Adipocyte (in vitro differentiated cells): ENCODE measurements around the gene SPNS3.

Source experiments
- DNase-seq: peaks from one replicate; pipeline ENCODE4 v3.0.0-alpha.2; 2015; ENCODE audit warnings: low read depth
- H3K27me3 ChIP-seq: replicated peaks from 2 replicates; pipeline ENCODE4 v1.7.0; 2013; ENCODE audit warnings: mild to moderate bottlenecking, low read length, moderate library complexity; ENCODE audit not compliant: control insufficient read depth, insufficient read depth
- H3K36me3 ChIP-seq: 2 replicates; pipeline ENCODE4 v1.7.0; 2013; ENCODE audit warnings: low read length, mild to moderate bottlenecking, moderate library complexity; ENCODE audit not compliant: control insufficient read depth, insufficient read depth, severe bottlenecking
- H3K4me1 ChIP-seq: 2 replicates; pipeline ENCODE4 v1.7.0; 2013; ENCODE audit warnings: mild to moderate bottlenecking, low read length, moderate library complexity; ENCODE audit not compliant: control insufficient read depth, insufficient read depth
- H3K4me3 ChIP-seq: 2 replicates; pipeline ENCODE4 v1.7.0; 2013; ENCODE audit warnings: mild to moderate bottlenecking, low read length, moderate library complexity
- H3K9ac ChIP-seq: 2 replicates; pipeline ENCODE4 v1.7.0; 2013; ENCODE audit warnings: mild to moderate bottlenecking, low read length, moderate library complexity
- H3K9me3 ChIP-seq: 2 replicates; pipeline ENCODE4 v1.7.0; 2013; ENCODE audit warnings: mild to moderate bottlenecking, low read length, moderate library complexity; ENCODE audit not compliant: control insufficient read depth

SPNS3 gene

DNA sequence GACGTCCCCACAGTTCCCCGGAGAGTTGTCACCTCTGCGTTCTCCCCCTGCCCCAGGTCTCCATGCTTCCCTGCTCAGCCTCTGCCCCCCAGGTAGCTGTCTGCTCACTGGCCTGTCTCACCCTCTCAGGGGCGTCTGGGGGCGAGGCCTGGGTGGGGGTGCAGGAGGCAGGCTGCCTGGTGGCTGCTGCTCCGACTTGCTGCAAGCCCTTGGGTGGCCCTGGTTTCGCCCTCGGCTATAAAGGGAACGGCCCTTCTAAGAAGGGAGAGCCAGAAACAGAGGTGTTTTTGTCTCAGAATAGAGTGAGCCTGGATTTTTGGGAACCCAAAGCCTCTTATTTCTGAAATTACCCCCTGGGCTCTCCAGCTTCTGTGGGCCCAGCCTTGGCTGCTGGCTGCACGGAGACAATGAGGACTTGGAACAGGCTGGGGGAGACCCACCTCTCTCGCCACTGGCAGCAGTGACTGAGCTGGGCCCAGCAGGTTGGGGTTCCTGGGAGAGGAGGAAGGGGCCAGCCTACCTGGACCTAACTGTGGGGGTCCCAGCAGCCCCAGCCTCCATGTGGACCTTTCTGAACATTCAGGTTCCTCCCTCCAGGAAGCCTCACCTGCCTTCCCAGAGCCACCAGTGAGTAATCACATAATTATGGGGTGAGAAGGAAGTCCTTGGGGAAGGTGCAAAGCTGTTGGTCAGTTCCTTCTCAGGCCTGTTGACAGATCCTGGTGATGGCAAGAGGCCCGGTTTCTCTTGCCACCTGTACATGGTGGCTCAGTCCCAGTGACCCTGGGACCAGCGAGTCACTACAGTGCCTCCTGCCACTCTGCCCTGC, 49.5 kb downstream of the SPNS3 start:
- H3K36me3 ChIP-seq, result no peaks in the 10 kb centered on the region
- H3K4me3 ChIP-seq, result no peak overlapping the region
- DNase-seq, result no peak

GRCh38 chr17:4485676-4486646, 52.2 kb downstream of the SPNS3 start:
- no peaks in the 10 kb centered on the region for H3K36me3 ChIP-seq
- no peak for DNase-seq
- no peak overlapping the region for H3K9ac ChIP-seq
- no peak overlapping the region for H3K4me3 ChIP-seq
- H3K4me1 ChIP-seq, result peaks cover 6% of the 10 kb centered on the region
- peaks cover 33% of the 10 kb centered on the region for H3K27me3 ChIP-seq
- no peaks in the 10 kb centered on the region for H3K9me3 ChIP-seq

More for the DNA sequence above, 49.5 kb downstream of the SPNS3 start:
- Histone ChIP-seq H3K4me1 (peaks cover 17% of the 10 kb centered on the region), H3K9me3 (no peaks in the 10 kb centered on the region), H3K9ac (no peak overlapping the region), H3K27me3 (peaks cover 36% of the 10 kb centered on the region)

DNA sequence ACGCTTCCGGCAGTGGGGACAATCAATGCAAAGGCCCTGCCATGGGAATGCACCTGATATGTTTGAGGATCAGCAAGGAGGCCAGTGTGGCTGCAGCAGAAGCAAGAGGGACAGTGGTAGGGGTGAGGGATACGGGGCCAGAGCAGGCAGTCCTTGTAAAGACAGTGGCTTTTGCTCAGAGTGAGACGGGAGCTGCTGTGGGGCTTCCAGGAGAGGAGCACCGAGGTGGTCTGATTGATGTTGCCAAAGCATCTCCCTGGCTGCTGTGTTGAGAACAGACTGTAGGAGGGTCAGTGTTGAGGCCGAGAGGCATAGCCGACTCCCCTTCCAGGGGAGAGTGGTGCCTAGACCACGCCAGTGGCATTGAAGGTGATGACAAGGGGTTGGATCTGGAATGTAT, 53.6 kb downstream of the SPNS3 start:
- Histone ChIP-seq H3K4me3 (no peak overlapping the region), H3K4me1 (no peaks in the 10 kb centered on the region), H3K9me3 (no peaks in the 10 kb centered on the region), H3K9ac (no peak overlapping the region), H3K36me3 (no peaks in the 10 kb centered on the region), H3K27me3 (peaks cover 25% of the 10 kb centered on the region)
- no peak for DNase-seq

DNA sequence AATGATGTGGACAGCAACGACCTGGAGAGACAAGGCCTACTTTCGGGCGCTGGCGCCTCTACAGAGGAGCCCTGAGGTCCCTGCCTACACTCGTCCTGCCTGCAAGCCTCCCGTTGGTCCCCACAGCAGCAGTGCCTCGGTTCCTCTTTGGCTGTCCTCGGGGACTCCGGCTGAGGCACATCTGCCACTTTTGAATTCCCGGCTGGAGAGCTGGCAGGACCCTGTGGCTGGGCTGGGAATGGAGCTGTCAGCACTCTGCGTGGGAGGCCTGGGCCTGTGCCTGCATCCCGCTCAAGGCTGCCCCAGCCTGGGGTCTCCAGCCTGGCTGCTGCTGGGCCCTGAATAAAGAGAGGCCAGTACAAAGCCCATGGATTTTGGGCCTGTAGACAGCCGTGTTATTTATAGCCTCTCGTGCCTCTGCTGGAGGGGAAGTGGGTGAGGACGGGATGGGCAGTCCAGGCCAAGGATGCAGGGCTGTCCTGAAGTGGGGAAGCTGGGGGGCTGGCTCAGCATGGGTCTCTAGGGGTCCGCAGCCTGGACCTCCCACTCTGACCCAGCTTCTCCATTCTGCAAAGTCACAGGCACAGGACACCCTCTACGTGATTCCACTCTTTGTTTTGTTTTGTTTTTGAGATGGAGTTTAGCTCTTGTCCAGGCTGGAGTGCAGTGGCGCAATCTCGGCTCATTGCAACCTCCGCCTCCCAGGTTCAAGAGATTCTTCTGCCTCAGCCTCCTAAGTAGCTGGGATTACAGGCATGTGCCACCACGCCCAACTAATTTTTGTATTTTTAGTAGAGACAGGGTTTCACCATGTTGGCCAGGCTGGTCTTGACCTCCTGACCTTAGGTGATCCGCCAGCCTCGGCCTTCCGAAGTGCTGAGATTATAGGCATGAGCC, 54.3 kb downstream of the SPNS3 start:
- DNase-seq, result no peak
- Histone ChIP-seq H3K4me3 (no peak overlapping the region), H3K27me3 (peaks cover 26% of the 10 kb centered on the region), H3K4me1 (no peaks in the 10 kb centered on the region), H3K9me3 (no peaks in the 10 kb centered on the region), H3K36me3 (no peaks in the 10 kb centered on the region), H3K9ac (no peak overlapping the region)

- Histone ChIP-seq H3K27me3 (peaks cover 21% of the 10 kb centered on the region), H3K4me3 (no peak overlapping the region), H3K4me1 (no peaks in the 10 kb centered on the region), H3K9me3 (no peaks in the 10 kb centered on the region), H3K36me3 (no peaks in the 10 kb centered on the region), H3K9ac (no peak overlapping the region)
- no peak for DNase-seq
Observed at GRCh38 chr17:4488989-4489595, 55.4 kb downstream of the SPNS3 start.

- H3K27me3 ChIP-seq, result peaks cover 24% of the 10 kb centered on the region
- DNase-seq, result no peak
- no peak overlapping the region for H3K9ac ChIP-seq
- H3K9me3 ChIP-seq, result no peaks in the 10 kb centered on the region
- no peaks in the 10 kb centered on the region for H3K4me1 ChIP-seq
- no peak overlapping the region for H3K4me3 ChIP-seq
- no peaks in the 10 kb centered on the region for H3K36me3 ChIP-seq
Observed at GRCh38 chr17:4490109-4490591, 56.4 kb downstream of the SPNS3 start.

- no peak overlapping the region for H3K9ac ChIP-seq
- no peak for DNase-seq
- H3K9me3 ChIP-seq, result no peaks in the 10 kb centered on the region
- H3K36me3 ChIP-seq, result no peaks in the 10 kb centered on the region
- no peaks in the 10 kb centered on the region for H3K4me1 ChIP-seq
- no peak overlapping the region for H3K4me3 ChIP-seq
- H3K27me3 ChIP-seq, result peaks cover 24% of the 10 kb centered on the region
Observed at GRCh38 chr17:4490637-4491061, 56.9 kb downstream of the SPNS3 start.

- Histone ChIP-seq H3K36me3 (no peaks in the 10 kb centered on the region), H3K9me3 (no peaks in the 10 kb centered on the region), H3K4me3 (no peak overlapping the region), H3K9ac (no peak overlapping the region), H3K4me1 (no peaks in the 10 kb centered on the region), H3K27me3 (peaks cover 27% of the 10 kb centered on the region)
- DNase-seq, result peak; percentile 31
Observed at GRCh38 chr17:4492721-4493561, 59.2 kb downstream of the SPNS3 start.

- Histone ChIP-seq H3K9ac (no peak overlapping the region), H3K27me3 (peaks cover 43% of the 10 kb centered on the region), H3K9me3 (no peaks in the 10 kb centered on the region), H3K4me3 (no peak overlapping the region), H3K4me1 (no peaks in the 10 kb centered on the region), H3K36me3 (no peaks in the 10 kb centered on the region)
- peak; percentile 8 for DNase-seq
Observed at GRCh38 chr17:4497101-4497824, 63.5 kb downstream of the SPNS3 start.
